Stimulated activated CD8-positive, alpha-beta memory T cell treated with anti-CD3 and anti-CD28 coated beads, Interleukin-4, amount 100 ng/mL, for 1 hour (primary cell): ENCODE results near the gene NOL4L.

Experiments used
- DNase-seq, 2 donors: peaks; one replicate each; pipeline ENCODE4 v3.0.0-alpha.2; 2020; ENCODE audit warnings: low read depth in 2 of 2, low spot score in 1 of 2

The NOL4L gene

GRCh38 chr20:32562495-32562911 lies 22.6 kb downstream of the NOL4L start:
- DNase-seq, result no peak

DNA sequence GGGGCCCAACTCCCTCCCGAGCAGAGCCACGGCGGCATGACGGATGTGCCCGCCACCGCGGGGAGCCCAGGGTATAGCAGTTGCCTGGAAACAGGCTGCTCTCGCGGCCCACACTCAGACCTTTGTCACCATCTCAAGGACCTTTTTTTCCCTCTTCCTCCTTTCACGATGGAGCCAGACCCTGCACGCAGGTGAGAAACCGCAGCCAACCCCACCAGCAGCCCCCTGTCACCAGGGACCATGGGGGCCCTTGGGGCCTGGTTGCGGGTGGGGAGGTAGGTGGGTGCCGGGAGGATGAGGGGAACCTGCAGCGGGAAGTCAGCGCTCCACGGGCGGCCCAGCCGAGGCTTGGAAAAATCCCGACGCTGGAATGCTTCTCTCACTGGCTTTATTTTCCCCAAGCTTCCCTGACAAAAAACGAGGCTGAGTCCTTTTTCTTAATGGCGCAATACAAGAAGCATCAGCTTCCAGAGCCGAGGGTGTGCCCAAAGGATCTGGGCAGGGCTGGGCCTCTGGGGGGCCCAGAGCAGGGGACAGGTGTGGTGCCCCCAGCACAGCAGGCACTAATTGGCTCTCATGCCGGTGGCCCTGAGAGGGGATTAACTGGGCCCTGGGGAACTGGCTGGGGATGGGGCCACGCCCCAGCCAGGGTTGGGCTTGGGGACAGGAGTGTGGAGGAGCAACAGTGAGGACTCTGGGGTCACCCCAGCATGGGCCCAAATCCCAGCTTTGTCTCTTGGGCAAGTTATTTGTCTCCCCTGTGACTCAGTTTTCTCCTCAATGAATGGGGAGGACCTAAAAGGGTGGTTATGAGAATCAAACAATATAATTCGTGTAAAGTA lies 23.9 kb downstream of the NOL4L start:
- no peak for DNase-seq

DNA sequence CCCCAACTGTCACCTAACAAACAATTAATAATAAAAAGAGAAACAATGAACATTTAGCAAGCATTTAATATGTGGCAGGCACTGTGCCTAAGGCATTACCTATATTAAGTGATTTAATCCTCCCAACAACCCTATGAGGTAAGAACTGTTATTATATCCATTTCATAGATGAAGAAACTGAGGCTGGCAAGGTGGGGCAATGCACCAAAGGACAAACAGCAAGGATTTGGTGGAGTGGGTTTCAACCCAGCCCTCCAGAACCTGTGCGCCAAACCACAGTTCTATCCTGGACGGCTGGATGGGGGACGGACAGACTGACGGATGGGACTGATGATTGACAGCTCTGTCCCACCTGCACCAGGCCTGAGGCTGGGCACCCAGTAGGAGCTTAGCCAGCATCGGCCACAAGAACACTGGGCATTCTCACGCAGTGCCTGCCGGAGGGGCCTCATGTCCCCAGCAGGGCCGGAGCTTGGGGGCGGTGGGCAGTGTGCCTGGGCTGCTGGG lies 24.6 kb downstream of the NOL4L start:
- no peak for DNase-seq

- no peak for DNase-seq
Measured at GRCh38 chr20:32559753-32560380, 25.3 kb downstream of the NOL4L start.

DNA sequence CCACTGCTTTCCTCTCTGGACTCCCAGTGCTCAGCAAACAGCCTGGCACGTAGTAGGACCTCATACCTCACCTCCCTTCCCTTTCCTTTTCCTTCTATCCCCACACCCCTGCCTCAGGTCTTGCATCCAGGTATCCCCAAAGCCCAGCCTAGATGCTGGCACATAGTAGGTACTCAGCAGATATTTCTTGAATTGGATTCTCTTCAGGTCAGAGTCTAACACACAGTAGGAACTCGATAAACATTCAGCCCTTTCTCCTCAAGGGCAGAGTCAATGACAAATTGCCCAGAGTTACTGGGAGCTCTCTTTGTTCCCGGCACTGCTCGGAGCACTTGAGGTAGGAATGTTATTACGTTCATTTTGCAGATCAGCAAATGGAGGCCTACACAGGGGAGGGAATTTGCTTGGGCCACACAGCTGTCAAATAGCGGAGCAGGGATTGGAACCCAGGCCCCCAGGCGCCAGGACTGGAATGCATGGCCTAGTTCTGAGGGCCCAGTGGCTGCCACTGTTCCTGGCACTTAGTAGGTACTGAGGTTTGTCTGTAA lies 25.9 kb downstream of the NOL4L start:
- no peak for DNase-seq

GRCh38 chr20:32558526-32558925 lies 26.6 kb downstream of the NOL4L start:
- no peak for DNase-seq

GRCh38 chr20:32557319-32557718 lies 27.8 kb downstream of the NOL4L start:
- DNase-seq, result no peak

DNA sequence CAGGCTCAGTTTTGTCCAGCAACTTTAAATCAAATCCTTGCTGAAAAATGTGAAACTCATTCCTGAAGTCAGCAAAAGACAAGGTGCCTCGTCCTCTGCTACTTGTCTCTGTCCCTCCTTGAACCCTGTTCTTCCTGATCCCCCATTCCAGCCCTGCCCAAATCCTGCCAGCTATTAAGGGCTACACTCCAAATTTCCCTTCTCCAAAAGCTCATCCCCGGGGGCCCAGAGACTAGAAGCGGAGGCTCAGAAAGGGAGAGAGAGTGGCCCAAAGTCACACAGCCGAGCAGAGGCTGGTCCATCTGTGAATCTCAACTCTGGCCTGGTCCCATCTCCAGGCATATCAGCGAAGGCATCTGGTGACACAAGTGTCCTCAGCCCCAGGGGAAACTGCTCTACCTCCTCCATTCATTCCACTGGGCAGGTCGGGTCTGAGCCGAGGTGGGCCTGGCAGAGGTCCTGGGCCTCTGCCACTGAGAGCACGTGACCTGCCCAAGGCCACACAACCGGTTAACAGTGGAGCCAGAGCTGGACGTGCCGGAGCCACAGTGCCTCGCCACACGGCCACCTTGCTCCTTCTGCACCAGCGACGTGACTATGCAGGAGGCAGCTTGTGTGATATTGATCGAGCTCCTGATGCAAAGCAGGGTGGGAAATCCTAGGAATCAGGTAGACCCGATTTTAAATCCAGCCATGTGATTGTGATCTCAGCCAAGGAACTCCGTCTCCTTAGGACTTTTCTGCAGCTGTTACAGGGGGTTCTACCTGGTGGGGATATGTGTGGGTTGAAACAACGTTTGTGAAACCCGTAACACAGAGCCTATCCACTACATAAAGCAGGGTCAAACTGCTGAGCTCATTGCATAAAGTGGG lies 28.6 kb downstream of the NOL4L start:
- DNase-seq, result no peak

- no peak for DNase-seq
Measured at GRCh38 chr20:32555584-32555983, 29.5 kb downstream of the NOL4L start.

- no peak for DNase-seq
Measured at GRCh38 chr20:32554965-32555289, 30.2 kb downstream of the NOL4L start.

DNA sequence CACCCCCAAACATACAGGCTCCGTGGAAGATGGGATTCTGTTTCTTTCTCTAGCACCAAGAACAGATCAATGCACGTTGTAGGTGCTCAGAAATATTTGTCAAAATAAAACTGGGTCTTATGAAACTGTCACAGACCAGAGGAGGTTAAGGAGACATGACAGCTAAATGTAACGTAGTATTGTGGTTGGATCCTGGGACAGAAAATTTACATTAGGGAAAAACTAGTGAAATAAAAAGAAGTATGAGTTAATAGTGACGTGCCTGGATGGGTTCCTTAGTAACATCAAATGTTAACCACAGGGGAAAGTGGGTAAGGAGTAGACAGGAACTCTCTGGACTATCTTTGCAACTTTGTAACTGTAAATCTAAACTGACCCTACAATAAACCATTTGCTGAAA lies 31.5 kb downstream of the NOL4L start:
- no peak for DNase-seq

DNA sequence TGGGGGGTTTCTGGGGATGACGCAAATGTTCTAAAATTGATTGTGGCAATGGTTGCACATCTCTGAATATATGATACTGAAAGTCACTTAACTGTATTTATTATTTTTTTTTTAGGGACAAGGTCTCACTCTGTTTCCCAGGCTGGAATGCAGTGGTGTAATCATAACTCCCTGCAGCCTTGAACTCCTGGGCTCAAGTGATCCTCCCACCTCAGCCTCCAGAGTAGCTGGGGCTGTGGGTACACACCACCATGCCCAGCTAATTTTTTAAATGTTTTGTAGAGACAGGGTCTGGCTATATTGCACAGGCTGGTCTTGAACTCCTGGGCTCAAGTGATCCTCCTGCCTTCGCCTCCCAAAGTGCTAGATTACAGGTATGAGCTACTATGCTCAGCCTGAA lies 33.4 kb downstream of the NOL4L start:
- no peak for DNase-seq

DNA sequence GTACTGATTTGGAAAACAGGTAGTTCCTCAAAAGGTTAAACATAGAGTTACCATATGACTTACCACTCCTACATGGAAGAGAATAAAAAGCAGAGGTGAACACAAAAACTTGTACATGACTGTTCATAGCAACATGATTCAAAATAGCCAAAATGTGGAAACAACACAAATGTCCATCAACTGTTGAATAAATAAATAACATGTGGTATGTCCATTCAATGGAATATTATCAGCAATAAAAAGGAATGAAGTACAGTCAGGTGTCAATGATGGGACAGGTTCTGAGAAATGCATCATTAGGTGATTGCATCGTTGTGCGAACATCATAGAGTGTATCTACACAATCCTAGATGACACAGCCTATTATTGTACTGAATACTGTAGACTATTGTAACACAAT lies 35.3 kb downstream of the NOL4L start:
- no peak for DNase-seq

- no peak for DNase-seq
Measured at GRCh38 chr20:32547753-32548034, 37.4 kb downstream of the NOL4L start.

GRCh38 chr20:32546918-32547752 lies 38.0 kb downstream of the NOL4L start:
- DNase-seq, result no peak

DNA sequence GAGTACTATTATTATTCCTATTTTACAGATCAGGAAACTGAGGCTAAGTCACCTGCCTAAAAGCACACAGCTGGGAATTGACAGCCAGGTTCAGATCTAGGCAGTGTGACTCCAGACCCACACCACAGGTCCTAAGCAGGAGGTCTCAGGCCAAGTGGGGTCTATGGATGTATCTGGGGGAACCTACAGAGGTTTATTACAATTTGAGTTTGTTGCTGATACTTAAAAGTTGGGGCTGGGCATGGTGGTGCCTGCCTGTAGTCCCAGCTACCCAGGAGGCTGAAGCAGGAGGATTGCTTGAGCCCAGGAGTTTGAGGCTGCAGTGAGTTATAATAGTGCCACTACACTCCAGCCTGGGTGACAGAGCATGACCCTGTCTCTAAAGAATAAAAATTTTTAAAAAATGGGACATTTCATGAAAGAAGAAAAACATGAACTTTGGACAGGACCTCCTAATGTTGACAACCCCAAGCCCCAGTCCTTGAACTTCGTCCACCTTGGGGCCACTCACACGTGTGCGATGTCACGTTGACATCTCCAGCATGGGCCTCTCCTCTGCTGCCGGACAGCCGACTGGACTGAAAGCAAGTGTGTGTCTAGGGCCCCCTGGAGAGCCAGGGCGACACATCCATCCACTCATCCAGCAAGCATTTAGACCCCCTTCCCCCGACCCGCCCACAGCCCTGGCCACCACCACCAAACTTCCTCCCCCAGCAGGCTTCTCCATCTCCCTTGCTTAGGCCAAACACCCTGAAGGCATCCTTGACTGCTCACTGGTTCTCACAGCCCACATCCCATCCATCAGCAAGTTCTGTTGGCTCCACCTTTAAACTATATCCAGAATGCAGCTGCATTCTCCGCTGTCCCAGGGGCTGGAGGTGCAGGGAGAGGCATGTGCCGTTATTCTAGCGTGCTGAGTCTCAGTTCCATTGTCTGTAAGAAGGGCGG lies 40.0 kb downstream of the NOL4L start:
- DNase-seq, result no peak

DNA sequence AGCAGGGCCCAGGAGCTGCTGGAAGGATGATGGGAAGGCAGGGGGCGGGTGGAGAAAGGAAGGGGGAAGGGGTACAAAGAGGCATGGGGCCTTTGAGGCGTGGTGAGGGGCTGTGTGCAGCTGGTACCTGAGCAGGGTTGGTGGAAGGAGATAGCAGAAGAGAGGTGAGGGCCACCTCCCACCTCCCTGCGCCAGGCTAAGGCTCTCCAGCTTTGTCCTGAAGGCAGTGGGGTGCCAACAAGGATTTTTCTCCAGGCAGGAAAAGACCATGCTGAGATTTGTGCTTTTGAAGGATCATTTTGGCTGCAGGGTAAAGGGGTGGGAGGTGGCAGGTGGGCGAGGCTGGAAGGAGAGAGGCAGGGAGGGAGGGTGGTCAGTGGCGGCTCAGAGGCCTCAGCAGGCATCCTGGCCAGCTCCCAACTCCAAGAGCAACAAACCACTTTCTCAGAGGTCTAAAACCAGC lies 40.8 kb downstream of the NOL4L start:
- no peak for DNase-seq

- no peak for DNase-seq
Measured at GRCh38 chr20:32543570-32544259, 41.4 kb downstream of the NOL4L start.

GRCh38 chr20:32542259-32542615 lies 42.9 kb downstream of the NOL4L start:
- no peak for DNase-seq
